ENCODE data around the gene PRMT2.
"Not testable (repeated sequence)": the region's sequence is repeated elsewhere in the genome, so short reads cannot be mapped to it uniquely, and the experiment has no call there.

PRMT2 gene

DNA sequence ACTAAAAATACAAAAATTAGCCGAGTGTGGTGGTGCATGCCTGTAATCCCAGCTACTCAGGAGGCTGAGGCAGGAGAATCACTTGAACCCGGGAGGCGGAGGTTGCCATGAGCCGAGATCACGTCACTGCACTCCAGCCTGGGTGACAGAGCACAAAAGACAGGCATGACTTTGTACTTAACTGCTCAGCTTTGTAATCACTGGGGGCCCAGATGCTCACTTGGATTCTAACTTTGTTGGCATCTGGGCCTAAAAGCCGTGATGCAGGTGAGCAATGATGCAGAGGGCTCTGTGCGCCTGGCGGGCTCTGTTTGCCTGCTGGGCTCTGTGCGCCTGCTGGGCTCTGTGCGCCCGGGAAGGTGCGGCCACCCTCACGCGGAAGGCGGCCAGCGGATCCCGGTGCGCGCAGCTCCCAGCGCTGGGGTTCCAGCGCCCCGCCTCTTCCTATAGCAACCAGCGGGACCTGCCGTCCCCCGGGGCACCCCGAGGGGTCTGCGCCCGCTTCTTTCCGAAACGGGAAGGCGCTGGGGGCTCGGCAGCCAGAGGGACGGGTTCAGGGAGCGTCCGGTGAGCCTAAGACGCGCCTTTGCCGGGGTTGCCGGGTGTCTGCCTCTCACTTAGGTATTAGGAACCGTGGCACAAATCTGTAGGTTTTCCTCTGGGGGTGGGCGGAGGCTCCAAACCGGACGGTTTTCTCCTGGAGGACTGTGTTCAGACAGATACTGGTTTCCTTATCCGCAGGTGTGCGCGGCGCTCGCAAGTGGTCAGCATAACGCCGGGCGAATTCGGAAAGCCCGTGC, 31.7 kb downstream of the PRMT2 start:
- in situ Hi-C loops (cut with MboI; ENCODE audit: low sequenced_read_pairs), result no loop called here

DNA sequence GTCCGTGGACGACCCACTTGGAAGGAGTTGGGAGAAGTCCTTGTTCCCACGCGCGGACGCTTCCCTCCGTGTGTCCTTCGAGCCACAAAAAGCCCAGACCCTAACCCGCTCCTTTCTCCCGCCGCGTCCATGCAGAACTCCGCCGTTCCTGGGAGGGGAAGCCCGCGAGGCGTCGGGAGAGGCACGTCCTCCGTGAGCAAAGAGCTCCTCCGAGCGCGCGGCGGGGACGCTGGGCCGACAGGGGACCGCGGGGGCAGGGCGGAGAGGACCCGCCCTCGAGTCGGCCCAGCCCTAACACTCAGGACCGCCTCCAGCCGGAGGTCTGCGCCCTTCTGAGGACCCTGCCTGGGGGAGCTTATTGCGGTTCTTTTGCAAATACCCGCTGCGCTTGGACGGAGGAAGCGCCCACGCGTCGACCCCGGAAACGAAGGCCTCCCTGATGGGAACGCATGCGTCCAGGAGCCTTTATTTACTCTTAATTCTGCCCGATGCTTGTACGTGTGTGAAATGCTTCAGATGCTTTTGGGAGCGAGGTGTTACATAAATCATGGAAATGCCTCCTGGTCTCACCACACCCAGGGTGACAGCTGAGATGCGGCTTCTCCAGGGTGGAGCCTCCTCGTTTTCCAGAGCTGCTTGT, 32.4 kb downstream of the PRMT2 start:
- in situ Hi-C loops (cut with MboI; ENCODE audit: low sequenced_read_pairs), result no loop called here

DNA sequence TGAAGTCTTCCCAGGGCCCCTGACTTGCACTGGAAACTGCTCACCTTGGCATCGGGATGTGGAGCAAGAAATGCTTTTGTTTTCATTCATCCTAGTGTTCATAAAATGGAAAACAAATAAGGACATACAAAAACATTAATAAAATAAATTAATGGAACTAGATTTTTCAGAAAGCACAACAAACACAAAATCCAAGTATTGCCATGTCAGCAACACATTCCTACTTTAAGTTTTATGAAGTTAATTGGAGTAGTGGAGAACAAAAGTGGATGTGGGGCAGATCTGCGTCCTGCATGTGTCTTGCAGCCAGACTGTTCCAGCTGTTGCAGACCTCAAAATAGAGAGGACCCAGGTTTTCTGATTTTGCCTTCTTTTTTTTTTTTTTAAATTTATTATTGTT, 32.9 kb downstream of the PRMT2 start:
- in situ Hi-C loops (cut with MboI; ENCODE audit: low sequenced_read_pairs), result no loop called here

DNA sequence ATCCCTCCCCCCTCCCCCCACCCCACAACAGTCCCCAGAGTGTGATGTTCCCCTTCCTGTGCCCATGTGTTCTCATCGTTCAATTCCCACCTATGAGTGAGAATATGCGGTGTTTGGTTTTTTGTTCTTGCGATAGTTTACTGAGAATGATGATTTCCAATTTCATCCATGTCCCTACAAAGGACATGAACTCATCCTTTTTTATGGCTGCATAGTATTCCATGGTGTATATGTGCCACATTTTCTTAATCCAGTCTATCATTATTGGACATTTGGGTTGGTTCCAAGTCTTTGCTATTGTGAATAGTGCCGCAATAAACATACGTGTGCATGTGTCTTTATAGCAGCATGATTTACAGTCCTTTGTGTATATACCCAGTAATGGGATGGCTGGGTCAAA, 33.4 kb downstream of the PRMT2 start:
- in situ Hi-C loops (cut with MboI; ENCODE audit: low sequenced_read_pairs), result not testable (repeated sequence)

DNA sequence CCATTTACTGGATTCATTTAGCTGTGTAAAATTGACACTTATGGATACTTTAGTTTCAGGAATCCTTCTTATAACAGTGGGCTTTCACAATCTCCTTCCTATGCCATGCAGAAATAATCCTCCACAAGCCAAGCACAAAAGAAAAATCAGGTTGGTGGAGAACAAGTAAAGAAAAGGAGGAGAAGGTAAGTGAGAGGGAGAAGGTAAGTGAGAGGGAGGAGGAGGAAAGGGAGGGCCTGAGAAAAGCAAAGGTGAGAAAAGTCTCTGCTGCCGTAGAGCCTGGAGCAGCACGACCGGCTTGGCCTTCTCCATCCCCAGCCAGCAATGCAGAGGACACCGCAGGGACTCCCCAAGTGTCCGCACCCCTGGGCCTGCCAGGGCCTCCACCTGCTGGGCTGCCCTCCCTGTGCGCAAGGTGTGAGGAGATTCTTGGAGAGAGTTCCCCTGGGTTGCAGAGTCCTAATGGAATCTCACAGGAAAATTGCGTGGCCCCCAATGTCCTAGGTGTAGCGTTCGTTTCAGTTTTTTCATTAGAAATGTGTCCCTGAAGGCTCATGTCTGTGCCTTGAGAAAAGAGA, 39.0 kb downstream of the PRMT2 start:
- in situ Hi-C loops (cut with MboI; ENCODE audit: low sequenced_read_pairs), result no loop called here

DNA sequence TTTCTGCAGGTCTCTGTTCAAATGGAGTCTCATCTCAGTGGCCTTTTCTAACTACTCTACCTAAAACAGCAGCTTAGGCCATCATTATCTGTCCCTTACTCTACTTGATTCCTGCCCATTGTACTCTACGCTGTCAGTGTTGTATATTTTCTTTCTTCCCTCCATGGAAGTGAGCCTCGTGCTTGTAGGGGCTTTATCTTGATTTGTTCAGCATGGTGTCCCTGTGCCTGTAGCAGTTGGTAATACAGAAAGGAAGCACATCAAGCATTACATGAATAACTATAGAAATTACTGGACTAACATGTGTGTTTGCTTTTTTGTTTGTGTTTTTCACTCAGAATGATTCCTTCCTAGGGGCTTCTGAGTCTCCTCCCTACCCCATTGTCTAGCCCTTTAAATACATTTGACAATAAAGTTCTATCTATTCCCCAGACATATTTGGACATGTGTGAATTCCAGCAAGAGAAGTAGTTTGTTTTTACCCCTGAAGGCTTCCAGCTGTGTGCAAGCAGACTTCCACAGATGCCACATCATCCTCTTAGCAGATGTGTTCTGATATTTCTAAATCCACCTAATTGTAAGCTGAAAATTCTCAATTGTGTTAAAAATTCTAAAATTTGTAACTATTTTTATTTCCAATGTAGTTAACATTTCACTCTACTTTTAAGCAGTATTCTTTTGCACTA, 40.3 kb downstream of the PRMT2 start:
- in situ Hi-C loops (cut with MboI; ENCODE audit: low sequenced_read_pairs), result no loop called here

DNA sequence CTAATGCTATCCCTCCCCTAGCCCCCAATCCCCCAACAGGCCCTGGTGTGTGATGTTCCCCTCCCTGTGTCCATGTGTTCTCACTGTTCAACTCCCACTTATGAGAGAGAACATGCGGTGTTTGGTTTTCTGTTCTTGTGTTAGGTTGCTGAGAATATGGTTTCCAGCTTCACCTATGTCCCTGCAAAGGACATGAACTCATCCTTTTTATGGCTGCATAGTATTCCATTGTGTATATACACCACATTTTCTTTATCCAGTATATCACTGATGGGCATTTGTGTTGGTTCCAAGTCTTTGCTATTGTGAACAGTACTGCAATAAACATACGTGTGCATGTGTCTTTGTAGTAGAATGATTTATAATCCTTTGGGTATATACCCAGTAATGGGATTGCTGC, 41.1 kb downstream of the PRMT2 start:
- in situ Hi-C loops (cut with MboI; ENCODE audit: low sequenced_read_pairs), result not testable (repeated sequence)

DNA sequence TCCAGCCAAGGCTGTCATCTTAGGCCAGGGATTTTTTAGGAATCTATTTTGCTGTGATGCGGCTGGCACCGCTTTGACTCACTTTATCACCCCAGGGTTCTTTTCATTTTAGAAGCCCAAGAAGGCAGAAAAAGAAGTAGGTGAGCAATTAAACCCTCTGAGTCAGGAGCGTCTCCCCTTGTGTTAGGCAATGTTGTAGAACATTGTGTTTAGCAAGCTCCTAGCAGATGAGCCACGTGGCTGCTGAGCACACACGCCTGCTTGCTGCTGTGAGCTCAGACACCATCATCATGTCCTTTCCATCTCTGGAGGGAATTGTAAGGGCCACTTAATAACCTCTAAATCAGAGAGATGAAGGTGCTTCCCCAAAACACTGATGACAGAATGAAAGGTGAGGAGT, 46.1 kb downstream of the PRMT2 start:
- in situ Hi-C loops (cut with MboI; ENCODE audit: low sequenced_read_pairs), result not testable (repeated sequence)

DNA sequence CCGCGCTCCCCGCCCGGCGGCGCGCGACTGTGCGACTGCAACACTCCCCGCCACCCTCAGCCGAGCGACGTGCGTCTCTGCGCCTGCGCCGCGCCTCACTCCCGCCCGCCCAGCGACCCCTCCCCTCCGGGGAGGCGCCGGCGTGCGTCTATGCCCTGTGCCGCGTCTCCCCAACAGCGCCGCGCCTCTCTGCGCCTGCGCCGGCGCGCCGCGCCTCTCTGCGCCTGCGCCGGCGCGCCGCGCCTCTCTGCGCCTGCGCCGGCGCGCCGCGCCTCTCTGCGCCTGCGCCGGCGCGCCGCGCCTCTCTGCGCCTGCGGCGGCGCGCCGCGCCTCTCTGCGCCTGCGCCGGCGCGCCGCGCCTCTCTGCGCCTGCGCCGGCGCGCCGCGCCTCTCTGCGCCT, 63.2 kb downstream of the PRMT2 start:
- in situ Hi-C loops (cut with MboI; ENCODE audit: low sequenced_read_pairs), result not testable (repeated sequence)

DNA sequence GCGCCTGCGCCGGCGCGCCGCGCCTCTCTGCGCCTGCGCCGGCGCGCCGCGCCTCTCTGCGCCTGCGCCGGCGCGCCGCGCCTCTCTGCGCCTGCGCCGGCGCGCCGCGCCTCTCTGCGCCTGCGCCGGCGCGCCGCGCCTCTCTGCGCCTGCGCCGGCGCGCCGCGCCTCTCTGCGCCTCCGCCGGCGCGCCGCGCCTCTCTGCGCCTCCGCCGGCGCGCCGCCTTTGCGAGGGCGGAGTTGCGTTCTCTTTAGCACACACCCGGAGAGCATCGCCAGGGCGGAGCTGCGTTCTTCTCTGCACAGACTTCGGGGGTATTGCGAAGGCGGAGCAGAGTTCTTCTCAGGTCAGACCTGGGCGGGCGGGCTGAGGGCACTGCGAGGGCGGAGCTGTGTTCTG, 63.6 kb downstream of the PRMT2 start:
- in situ Hi-C loops (cut with MboI; ENCODE audit: low sequenced_read_pairs), result not testable (repeated sequence)
